Parathyroid adenoma (tissue), 2 donors: ENCODE results near the gene CTNNAL1.

Experiments used
- H2AFZ ChIP-seq: fragments of 300-600 bp; sonication (generic); one replicate; pipeline ENCODE4 v1.7.0; 2017; ENCODE audit warnings: antibody characterized with exemption, mild to moderate bottlenecking
- H3K27ac ChIP-seq: fragments of 300-600 bp; sonication (generic); one replicate; pipeline ENCODE4 v1.7.0; 2017
- H3K27me3 ChIP-seq: fragments of 300-600 bp; sonication (generic); one replicate; pipeline ENCODE4 v1.7.0; 2017; ENCODE audit warnings: low read length; ENCODE audit not compliant: control insufficient read depth, insufficient read depth
- H3K36me3 ChIP-seq: fragments of 300-600 bp; sonication (generic); one replicate; pipeline ENCODE4 v1.7.0; 2017; ENCODE audit warnings: low read length; ENCODE audit not compliant: control insufficient read depth, insufficient read depth
- H3K4me1 ChIP-seq: fragments of 300-600 bp; sonication (generic); one replicate; pipeline ENCODE4 v1.7.0; 2017; ENCODE audit warnings: control low read depth
- H3K4me2 ChIP-seq: fragments of 300-600 bp; sonication (generic); one replicate; pipeline ENCODE4 v1.7.0; 2017; ENCODE audit warnings: low read length
- H3K4me3 ChIP-seq: fragments of 300-600 bp; sonication (generic); one replicate; pipeline ENCODE4 v1.7.0; 2017; ENCODE audit warnings: low read depth, low read length
- H3K79me2 ChIP-seq: fragments of 300-600 bp; sonication (generic); one replicate; pipeline ENCODE4 v1.7.0; 2017; ENCODE audit warnings: control low read depth
- H3K9ac ChIP-seq: fragments of 300-600 bp; sonication (generic); one replicate; pipeline ENCODE4 v1.7.0; 2017; ENCODE audit warnings: mild to moderate bottlenecking
- H3K9me3 ChIP-seq: fragments of 300-600 bp; sonication (generic); one replicate; pipeline ENCODE4 v1.7.0; 2017; ENCODE audit warnings: low read length; ENCODE audit not compliant: control insufficient read depth
- CTCF ChIP-seq: fragments of 300-600 bp; sonication (generic); IDR thresholded peaks from one replicate; pipeline ENCODE4 v1.7.0; 2017; ENCODE audit warnings: antibody characterized with exemption, mild to moderate bottlenecking
- donor health status: primary hyperparathyroidism.

The CTNNAL1 gene

GRCh38 chr9:109001275-109001676 lies 12.0 kb downstream of the CTNNAL1 start:
- Histone ChIP-seq H3K27ac (no peak overlapping the region), H3K4me3 (no peak overlapping the region), H3K9ac (no peak overlapping the region), H3K79me2 (peaks cover 8% of the 10 kb centered on the region), H2AFZ (no peak overlapping the region), H3K36me3 (no peaks in the 10 kb centered on the region), H3K4me2 (no peak overlapping the region), H3K27me3 (no peaks in the 10 kb centered on the region), H3K9me3 (no peaks in the 10 kb centered on the region), H3K4me1 (no peaks in the 10 kb centered on the region)
- no peak for TF ChIP-seq CTCF

- no peaks in the 10 kb centered on the region for H3K4me1 ChIP-seq
- no peak overlapping the region for H3K9ac ChIP-seq
- no peaks in the 10 kb centered on the region for H3K36me3 ChIP-seq
- H3K9me3 ChIP-seq: no peaks in the 10 kb centered on the region
- no peak overlapping the region for H2AFZ ChIP-seq
- no peaks in the 10 kb centered on the region for H3K79me2 ChIP-seq
- peak overlapping the region; percentile 62 for H3K27ac ChIP-seq
- no peak overlapping the region for H3K4me2 ChIP-seq
- no peak for TF ChIP-seq CTCF
- H3K4me3 ChIP-seq: no peak overlapping the region
- H3K27me3 ChIP-seq: no peaks in the 10 kb centered on the region
Observed at GRCh38 chr9:108997112-108997511, 16.2 kb downstream of the CTNNAL1 start.

GRCh38 chr9:108996643-108997042 lies 16.7 kb downstream of the CTNNAL1 start:
- H3K4me2 ChIP-seq: no peak overlapping the region
- no peak overlapping the region for H2AFZ ChIP-seq
- H3K79me2 ChIP-seq: no peaks in the 10 kb centered on the region
- H3K9ac ChIP-seq: no peak overlapping the region
- TF ChIP-seq CTCF: no peak
- H3K9me3 ChIP-seq: no peaks in the 10 kb centered on the region
- H3K4me3 ChIP-seq: no peak overlapping the region
- no peak overlapping the region for H3K27ac ChIP-seq
- H3K27me3 ChIP-seq: no peaks in the 10 kb centered on the region
- H3K4me1 ChIP-seq: no peaks in the 10 kb centered on the region
- H3K36me3 ChIP-seq: no peaks in the 10 kb centered on the region

- Histone ChIP-seq H3K36me3 (no peaks in the 10 kb centered on the region), H3K9ac (no peak overlapping the region), H3K9me3 (no peaks in the 10 kb centered on the region), H3K4me3 (no peak overlapping the region), H3K4me2 (no peak overlapping the region), H3K27me3 (no peaks in the 10 kb centered on the region), H3K4me1 (no peaks in the 10 kb centered on the region), H2AFZ (no peak overlapping the region), H3K79me2 (no peaks in the 10 kb centered on the region), H3K27ac (peak overlapping the region; percentile 7)
- TF ChIP-seq CTCF: no peak
Observed at GRCh38 chr9:108994695-108995094, 18.6 kb downstream of the CTNNAL1 start.

GRCh38 chr9:108991479-108991878 lies 21.8 kb downstream of the CTNNAL1 start:
- Histone ChIP-seq H3K4me1 (no peaks in the 10 kb centered on the region), H2AFZ (no peak overlapping the region), H3K36me3 (no peaks in the 10 kb centered on the region), H3K4me3 (no peak overlapping the region), H3K9ac (no peak overlapping the region), H3K79me2 (no peaks in the 10 kb centered on the region), H3K9me3 (no peaks in the 10 kb centered on the region), H3K27ac (no peak overlapping the region), H3K27me3 (no peaks in the 10 kb centered on the region), H3K4me2 (no peak overlapping the region)
- TF ChIP-seq CTCF: no peak
